ENCODE data around the gene KLF11. TPM values are rescaled to one million over a fixed set of nuclear protein-coding genes. Genes with fewer than 3 reads are reported as not detected.

The KLF11 gene
- total RNA-seq, 3 donors from 2014 or later = 22.0 to 27.5 (median 22.2) TPM

GRCh38 chr2:10075101-10075500, 31.8 kb downstream of the KLF11 start:
- no peaks in the 10 kb centered on the region for H3K9me3 ChIP-seq
- no peak for DNase-seq (ENCODE audit: low spot score in 2 of 2)
- no peak overlapping the region for H3K27ac ChIP-seq
- peaks cover 4 to 7% of the 10 kb centered on the region in 2 donors for H3K4me1 ChIP-seq
- H3K27me3 ChIP-seq = peaks cover 0 to 5% of the 10 kb centered on the region in 2 donors
- no peak overlapping the region for H3K4me3 ChIP-seq
- no peaks in the 10 kb centered on the region for H3K36me3 ChIP-seq
- no peak for TF ChIP-seq POLR2A (IDR thresholded peaks at IDR 0.05)
- no peak for TF ChIP-seq CTCF (IDR thresholded peaks at IDR 0.05)
- TF ChIP-seq POLR2AphosphoS5 (IDR thresholded peaks at IDR 0.05) = no peak
- intact Hi-C loops (cut with DNase I; ENCODE audit: low total_unique reads) = no loop called here

- Histone ChIP-seq H3K4me1 (peaks cover 6 to 7% of the 10 kb centered on the region in 2 donors), H3K36me3 (no peaks in the 10 kb centered on the region), H3K4me3 (no peak overlapping the region), H3K27ac (no peak overlapping the region), H3K9me3 (no peaks in the 10 kb centered on the region), H3K27me3 (peaks cover 0 to 10% of the 10 kb centered on the region in 2 donors)
- no peak for DNase-seq (ENCODE audit: low spot score in 2 of 2)
- intact Hi-C loops (cut with DNase I; ENCODE audit: low total_unique reads) = no loop called here
- TF ChIP-seq POLR2AphosphoS5 (IDR thresholded peaks at IDR 0.05) (no peak), CTCF (IDR thresholded peaks at IDR 0.05) (no peak), POLR2A (IDR thresholded peaks at IDR 0.05) (no peak)
These were observed 32.3 kb downstream of the KLF11 start for GRCh38 chr2:10075571-10076209.

- Histone ChIP-seq H3K4me3 (no peak overlapping the region), H3K27ac (no peak overlapping the region), H3K27me3 (peaks cover 0 to 12% of the 10 kb centered on the region in 2 donors), H3K9me3 (no peaks in the 10 kb centered on the region), H3K36me3 (no peaks in the 10 kb centered on the region), H3K4me1 (peaks cover 6 to 7% of the 10 kb centered on the region in 2 donors)
- intact Hi-C loops (cut with DNase I; ENCODE audit: low total_unique reads) = no loop called here
- no peak for DNase-seq (ENCODE audit: low spot score in 2 of 2)
- TF ChIP-seq POLR2A (IDR thresholded peaks at IDR 0.05) (no peak), POLR2AphosphoS5 (IDR thresholded peaks at IDR 0.05) (no peak), CTCF (IDR thresholded peaks at IDR 0.05) (no peak)
These were observed 33.2 kb downstream of the KLF11 start for GRCh38 chr2:10076511-10076910.

GRCh38 chr2:10076988-10077527, 33.7 kb downstream of the KLF11 start:
- H3K27me3 ChIP-seq = peaks cover 0 to 15% of the 10 kb centered on the region in 2 donors
- no peak overlapping the region for H3K27ac ChIP-seq
- intact Hi-C loops (cut with DNase I; ENCODE audit: low total_unique reads) = no loop called here
- H3K4me1 ChIP-seq = peaks cover 6 to 7% of the 10 kb centered on the region in 2 donors
- H3K4me3 ChIP-seq = no peak overlapping the region
- H3K36me3 ChIP-seq = no peaks in the 10 kb centered on the region
- DNase-seq (ENCODE audit: low spot score in 2 of 2) = no peak
- TF ChIP-seq CTCF (IDR thresholded peaks at IDR 0.05) (no peak), POLR2AphosphoS5 (IDR thresholded peaks at IDR 0.05) (no peak), POLR2A (IDR thresholded peaks at IDR 0.05) (no peak)
- H3K9me3 ChIP-seq = no peaks in the 10 kb centered on the region

- no peaks in the 10 kb centered on the region for H3K9me3 ChIP-seq
- intact Hi-C loops (cut with DNase I; ENCODE audit: low total_unique reads) = no loop called here
- peaks cover 0 to 16% of the 10 kb centered on the region in 2 donors for H3K27me3 ChIP-seq
- no peak overlapping the region for H3K27ac ChIP-seq
- TF ChIP-seq POLR2AphosphoS5 (IDR thresholded peaks at IDR 0.05) (no peak), POLR2A (IDR thresholded peaks at IDR 0.05) (no peak), CTCF (IDR thresholded peaks at IDR 0.05) (no peak)
- no peak for DNase-seq (ENCODE audit: low spot score in 2 of 2)
- H3K4me1 ChIP-seq = peaks cover 6 to 7% of the 10 kb centered on the region in 2 donors
- no peaks in the 10 kb centered on the region for H3K36me3 ChIP-seq
- no peak overlapping the region for H3K4me3 ChIP-seq
These were observed 34.7 kb downstream of the KLF11 start for GRCh38 chr2:10078001-10078400.

Data from breast epithelium (tissue), 4 donors.